Right atrium auricular region (tissue), 2 donors: ENCODE data around the gene C15orf61. TPM values are rescaled to one million over a fixed set of nuclear protein-coding genes. Genes with fewer than 3 reads are reported as not detected.

Experiments used
- DNase-seq: peaks from one replicate; pipeline ENCODE4 v3.0.0-alpha.2; 2019; ENCODE audit warnings: low spot score
- H3K27ac ChIP-seq, 2 donors: fragments of 200-600 bp; sonication (generic); 1 replicate in 1 of 2; 2 replicates in 1 of 2; pipeline ENCODE4 v1.5.1; 2016 to 2019
- H3K27me3 ChIP-seq, 2 donors: fragments of 200-600 bp; sonication (generic); one replicate each; pipeline versions ENCODE4 v1.5.1 to v1.6.0; 2017 to 2019
- H3K36me3 ChIP-seq: fragments of 200-600 bp; sonication (generic); one replicate; pipeline ENCODE4 v1.5.1; 2016
- H3K4me1 ChIP-seq, 2 donors: fragments of 200-600 bp; sonication (generic); one replicate each; pipeline versions ENCODE4 v1.5.1 to v1.6.0; 2017 to 2019
- H3K4me3 ChIP-seq, 2 donors: fragments of 200-600 bp; sonication (generic); 1 replicate in 1 of 2; 2 replicates in 1 of 2; pipeline ENCODE4 v1.5.1; 2017 to 2019; ENCODE audit warnings: mild to moderate bottlenecking in 1 of 2, moderate library complexity in 1 of 2
- H3K9me3 ChIP-seq, 2 donors: fragments of 200-600 bp; sonication (generic); one replicate each; pipeline ENCODE4 v1.5.1; 2019
- CTCF ChIP-seq, 2 donors: fragments of 200-600 bp; sonication (generic); IDR thresholded peaks; one replicate each; pipeline ENCODE4 v1.5.1; 2019; ENCODE audit warnings: antibody characterized with exemption in 2 of 2
- total RNA-seq, 2 donors: library from RNA; depleted of rRNA; stranded (reverse); fragments of >200 nt; gene quantifications; one replicate each; pipeline ENCODE4 v1.1.0, GENCODE V29; 2016

Gene C15orf61
- total RNA-seq, 2 donors from 2014 or later, result 6.2 to 7.0 TPM

GRCh38 chr15:67547836-67548235 is 26.9 kb downstream of the C15orf61 start:
- Histone ChIP-seq H3K9me3 (no peaks in the 10 kb centered on the region), H3K27ac (peak overlapping the region in 1 of 2 donors; percentile 1), H3K27me3 (no peaks in the 10 kb centered on the region), H3K36me3 (peaks cover 10% of the 10 kb centered on the region), H3K4me3 (no peak overlapping the region), H3K4me1 (peaks cover 0 to 38% of the 10 kb centered on the region in 2 donors)
- TF ChIP-seq CTCF (IDR thresholded peaks at IDR 0.05), result no peak
- DNase-seq, result no peak

- Histone ChIP-seq H3K4me1 (peaks cover 0 to 33% of the 10 kb centered on the region in 2 donors), H3K4me3 (no peak overlapping the region), H3K27ac (peak overlapping the region in 1 of 2 donors; percentile 1), H3K27me3 (no peaks in the 10 kb centered on the region), H3K36me3 (peaks cover 10% of the 10 kb centered on the region), H3K9me3 (no peaks in the 10 kb centered on the region)
- DNase-seq, result no peak
- no peak for TF ChIP-seq CTCF (IDR thresholded peaks at IDR 0.05)
Measured at GRCh38 chr15:67548236-67548852, 27.4 kb downstream of the C15orf61 start.

GRCh38 chr15:67548862-67549651 is 28.1 kb downstream of the C15orf61 start:
- H3K36me3 ChIP-seq, result peaks cover 10% of the 10 kb centered on the region
- TF ChIP-seq CTCF (IDR thresholded peaks at IDR 0.05), result no peak
- no peaks in the 10 kb centered on the region for H3K27me3 ChIP-seq
- no peaks in the 10 kb centered on the region for H3K9me3 ChIP-seq
- H3K4me1 ChIP-seq, result peaks cover 0 to 25% of the 10 kb centered on the region in 2 donors
- no peak for DNase-seq
- no peak overlapping the region for H3K4me3 ChIP-seq
- no peak overlapping the region for H3K27ac ChIP-seq

- Histone ChIP-seq H3K4me3 (no peak overlapping the region), H3K27me3 (no peaks in the 10 kb centered on the region), H3K27ac (no peak overlapping the region), H3K4me1 (peaks cover 0 to 21% of the 10 kb centered on the region in 2 donors), H3K9me3 (no peaks in the 10 kb centered on the region), H3K36me3 (peaks cover 10% of the 10 kb centered on the region)
- no peak for DNase-seq
- no peak for TF ChIP-seq CTCF (IDR thresholded peaks at IDR 0.05)
Measured at GRCh38 chr15:67549736-67550135, 28.8 kb downstream of the C15orf61 start.

GRCh38 chr15:67550522-67550921 is 29.6 kb downstream of the C15orf61 start:
- Histone ChIP-seq H3K36me3 (peaks cover 10% of the 10 kb centered on the region), H3K27ac (no peak overlapping the region), H3K9me3 (no peaks in the 10 kb centered on the region), H3K27me3 (no peaks in the 10 kb centered on the region), H3K4me3 (no peak overlapping the region), H3K4me1 (peaks cover 0 to 18% of the 10 kb centered on the region in 2 donors)
- no peak for DNase-seq
- no peak for TF ChIP-seq CTCF (IDR thresholded peaks at IDR 0.05)
